Glutamatergic neuron (in vitro differentiated cells): ENCODE data around the gene SULT1A2. TPM values are rescaled to one million over a fixed set of nuclear protein-coding genes. Genes with fewer than 3 reads are reported as not detected.
"Not testable (repeated sequence)": the region's sequence is repeated elsewhere in the genome, so short reads cannot be mapped to it uniquely, and the experiment has no call there.

Source experiments
- DNase-seq: peaks from one replicate; pipeline ENCODE4 v3.0.0; 2022
- H3K27ac Mint-ChIP-seq: one replicate; pipeline ENCODE4 v1.8.0; 2020; ENCODE audit warnings: mild to moderate bottlenecking, mixed read lengths, inconsistent platforms; ENCODE audit not compliant: unreplicated experiment
- H3K27me3 Mint-ChIP-seq: one replicate; pipeline ENCODE4 v1.8.0; 2020; ENCODE audit warnings: mild to moderate bottlenecking, moderate library complexity, mixed read lengths, inconsistent platforms; ENCODE audit not compliant: unreplicated experiment
- H3K36me3 Mint-ChIP-seq: one replicate; pipeline ENCODE4 v1.8.0; 2020; ENCODE audit warnings: mild to moderate bottlenecking, mixed read lengths, inconsistent platforms; ENCODE audit not compliant: unreplicated experiment
- H3K4me1 Mint-ChIP-seq: one replicate; pipeline ENCODE4 v1.8.0; 2020; ENCODE audit warnings: mild to moderate bottlenecking, low read depth, mixed read lengths, inconsistent platforms; ENCODE audit not compliant: unreplicated experiment
- H3K4me3 Mint-ChIP-seq: one replicate; pipeline ENCODE4 v1.8.0; 2020; ENCODE audit warnings: mild to moderate bottlenecking, mixed read lengths, inconsistent platforms; ENCODE audit not compliant: unreplicated experiment
- H3K9me3 Mint-ChIP-seq: one replicate; pipeline ENCODE4 v1.8.0; 2020; ENCODE audit warnings: mild to moderate bottlenecking, moderate library complexity, mixed read lengths, inconsistent platforms; ENCODE audit not compliant: unreplicated experiment
- CTCF ChIP-seq: fragments of 200-600 bp; sonication (generic); IDR thresholded peaks from one replicate; pipeline ENCODE4 v1.5.0; 2021; ENCODE audit not compliant: partially characterized antibody, unreplicated experiment
- total RNA-seq: library from RNA; stranded (reverse); fragmentation: NEBNext Ultra II Directional; extraction: Animal tissue kit (Norgen Biotek cat#: 25700); gene quantifications from one replicate; pipeline ENCODE4 v1.2.1, GENCODE V29; 2021; ENCODE audit not compliant: unreplicated experiment

Gene SULT1A2
- total RNA-seq, 1 donor from 2014 or later = not detected

- H3K9me3 Mint-ChIP-seq, H3K4me1 Mint-ChIP-seq, H3K27ac Mint-ChIP-seq, H3K4me3 Mint-ChIP-seq, H3K36me3 Mint-ChIP-seq, H3K27me3 Mint-ChIP-seq, DNase-seq: not testable (repeated sequence)
These were observed 15.8 kb upstream of the SULT1A2 start for GRCh38 chr16:28612359-28613280.

- H3K36me3 Mint-ChIP-seq = no peaks in the 10 kb centered on the region
- no peak overlapping the region for H3K27ac Mint-ChIP-seq
- peaks cover 2% of the 10 kb centered on the region for H3K9me3 Mint-ChIP-seq
- no peaks in the 10 kb centered on the region for H3K4me1 Mint-ChIP-seq
- peaks cover 2% of the 10 kb centered on the region for H3K27me3 Mint-ChIP-seq
- TF ChIP-seq CTCF = no peak
- no peak for DNase-seq
- H3K4me3 Mint-ChIP-seq = no peak overlapping the region
These were observed 13.8 kb upstream of the SULT1A2 start for GRCh38 chr16:28610595-28611191.

DNA sequence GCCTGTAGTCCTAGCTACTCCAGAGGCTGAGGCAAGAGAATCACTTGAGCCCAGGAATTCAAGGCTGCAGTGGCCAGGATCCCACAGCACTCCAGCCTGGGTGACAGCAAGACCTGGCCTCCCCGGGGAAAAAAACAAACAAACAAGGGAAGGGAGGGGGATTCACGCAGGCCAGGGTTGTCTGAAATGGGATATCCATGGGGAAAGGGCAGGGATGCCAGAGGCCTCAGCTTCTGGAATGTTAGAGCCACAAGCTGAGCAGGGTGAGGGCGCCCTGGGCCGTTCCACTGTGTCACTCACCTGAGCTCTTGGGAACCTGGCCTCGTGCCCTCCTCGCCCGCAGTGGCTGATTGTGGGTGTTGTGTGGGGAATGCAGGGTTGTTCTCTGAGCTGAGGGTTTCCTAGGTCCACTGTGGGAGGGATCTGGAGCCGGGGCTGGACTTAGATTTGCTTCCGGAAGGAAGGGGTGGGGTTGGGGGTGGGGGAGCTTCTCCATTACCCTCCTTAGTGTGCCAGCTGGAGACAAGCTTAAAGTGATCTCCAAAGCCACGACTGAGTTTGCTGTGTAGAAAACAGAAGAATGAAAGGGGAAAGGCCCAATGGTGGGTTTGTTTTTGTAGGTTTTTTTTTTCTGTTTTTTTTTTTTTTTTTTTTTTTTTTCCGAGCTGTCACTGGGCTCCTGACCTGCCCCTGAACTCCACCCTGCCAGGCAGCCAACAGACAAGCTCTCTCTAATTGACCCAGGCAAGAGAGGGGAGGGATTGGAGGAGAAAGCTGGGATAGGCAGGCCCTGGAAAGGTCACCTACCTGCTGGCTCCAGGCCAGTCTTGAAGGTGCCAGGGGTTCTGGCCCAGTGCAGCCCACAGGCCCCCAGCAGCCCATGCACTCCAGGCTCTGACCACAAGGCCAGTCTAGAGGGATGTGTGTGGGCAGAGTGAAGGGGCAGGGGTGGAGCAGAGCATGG lies 13.1 kb upstream of the SULT1A2 start, which contains the start of gene SULT1A1:
Gene SULT1A1, minus strand, starts transcription at position 414 of the 964 bp plus-strand sequence. CDS start 1,189 bp downstream, outside the sequence.
- H3K36me3 Mint-ChIP-seq = no peaks in the 10 kb centered on the region
- H3K27ac Mint-ChIP-seq = no peak within 1 kb of the TSS
- no peak within 1 kb of the TSS for H3K4me3 Mint-ChIP-seq
- H3K4me1 Mint-ChIP-seq = no peaks in the 10 kb centered on the region
- H3K9me3 Mint-ChIP-seq = peaks cover 2% of the 10 kb centered on the region
- TF ChIP-seq CTCF = no peak
- no peak for DNase-seq
- H3K27me3 Mint-ChIP-seq = peaks cover 2% of the 10 kb centered on the region

DNA sequence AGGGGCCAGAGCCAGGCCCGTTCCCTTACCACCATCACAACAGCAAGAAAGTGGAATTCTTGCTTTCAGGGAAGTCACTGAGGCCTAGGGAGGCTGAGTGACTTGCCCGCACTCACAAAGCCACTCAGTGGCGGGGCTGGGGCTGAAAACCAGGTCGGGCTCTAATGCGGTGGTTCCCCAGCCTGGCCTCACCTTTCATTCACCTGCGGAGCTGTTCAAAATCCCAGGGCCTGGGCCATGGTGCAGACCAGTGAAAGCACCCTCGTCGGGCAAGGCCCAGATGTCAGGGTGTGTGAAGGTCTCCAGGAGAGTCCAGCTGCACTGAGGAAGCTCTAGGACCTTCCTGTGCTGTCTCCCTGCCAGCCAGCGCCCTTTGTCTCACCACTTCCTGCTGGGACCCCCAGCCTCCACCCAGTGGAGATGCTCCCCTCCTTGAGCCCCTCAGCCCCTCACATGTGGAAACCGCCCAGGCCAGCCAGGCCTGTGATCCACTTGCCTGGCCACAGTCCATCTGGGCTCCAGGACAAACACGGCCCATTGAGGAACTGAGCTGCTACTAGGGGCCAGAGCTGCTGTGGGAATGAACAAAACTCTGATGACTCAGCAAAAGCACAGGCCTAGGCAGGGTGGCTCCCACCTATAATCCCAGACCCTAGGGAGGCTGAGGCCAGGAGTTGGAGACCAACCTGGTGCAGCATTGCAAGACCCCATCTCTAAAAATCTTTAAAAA lies 12.2 kb upstream of the SULT1A2 start:
- H3K4me3 Mint-ChIP-seq, H3K27me3 Mint-ChIP-seq, H3K36me3 Mint-ChIP-seq, H3K9me3 Mint-ChIP-seq, H3K27ac Mint-ChIP-seq, DNase-seq, H3K4me1 Mint-ChIP-seq: not testable (repeated sequence)

- H3K27me3 Mint-ChIP-seq, DNase-seq, H3K36me3 Mint-ChIP-seq, H3K27ac Mint-ChIP-seq, H3K4me1 Mint-ChIP-seq, H3K4me3 Mint-ChIP-seq, H3K9me3 Mint-ChIP-seq: not testable (repeated sequence)
These were observed 11.6 kb upstream of the SULT1A2 start for GRCh38 chr16:28608496-28608808.

DNA sequence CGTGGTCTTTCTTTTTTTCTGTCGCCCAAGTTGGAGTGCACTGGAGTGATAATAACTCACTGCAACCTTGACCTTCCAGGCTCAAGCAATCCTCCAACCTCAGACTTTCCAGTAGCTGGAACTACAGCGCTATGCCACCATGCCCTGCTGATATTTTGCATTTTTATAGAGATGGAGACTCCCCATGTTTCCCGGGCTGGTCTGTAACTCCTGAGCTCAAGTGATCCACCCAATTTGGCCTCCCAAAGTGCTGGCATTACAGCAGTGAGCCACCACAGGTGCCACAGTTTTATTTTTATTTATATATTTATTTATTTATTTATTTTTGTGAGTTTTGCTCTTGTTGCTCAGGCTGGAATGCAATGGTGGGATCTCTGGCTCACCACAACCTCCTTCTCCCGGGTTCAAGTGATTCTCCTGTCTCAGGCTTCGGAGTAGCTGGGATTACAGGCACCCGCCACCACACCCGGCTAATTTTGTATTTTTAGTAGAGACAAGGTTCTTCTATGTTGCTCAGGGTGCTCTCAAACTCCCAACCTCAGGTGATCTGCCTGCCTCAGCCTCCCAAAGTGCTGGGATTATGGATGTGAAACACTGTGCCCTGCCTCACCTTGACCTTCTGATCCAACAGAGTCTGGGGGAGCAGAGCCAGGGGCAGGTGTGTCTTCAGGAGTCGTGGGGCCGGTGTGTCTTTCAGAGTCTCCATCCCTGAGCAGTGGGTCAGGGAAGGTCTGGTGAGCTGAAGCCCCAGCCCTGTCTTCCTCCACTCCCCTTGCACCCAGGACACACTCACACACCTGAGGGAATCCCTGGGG lies 11.0 kb upstream of the SULT1A2 start:
- not testable (repeated sequence) for H3K27ac Mint-ChIP-seq, H3K4me1 Mint-ChIP-seq, H3K27me3 Mint-ChIP-seq, H3K4me3 Mint-ChIP-seq, DNase-seq, H3K36me3 Mint-ChIP-seq, H3K9me3 Mint-ChIP-seq
